Lower leg skin (tissue), 4 donors: ENCODE data around the gene RNF25. TPM values are rescaled to one million over a fixed set of nuclear protein-coding genes. Genes with fewer than 3 reads are reported as not detected.

Experiments used
- DNase-seq, 2 donors: peaks; one replicate each; pipeline ENCODE4 v3.0.0-alpha.2; 2019; ENCODE audit warnings: low spot score in 2 of 2
- H3K4me3 ChIP-seq: fragments of 200-600 bp; sonication (generic); 2 replicates; pipeline ENCODE4 v1.5.1; 2017; ENCODE audit warnings: mild to moderate bottlenecking, low read depth; ENCODE audit not compliant: poor library complexity, severe bottlenecking
- CTCF ChIP-seq, 3 donors: fragments of 450-650 bp; IDR thresholded peaks; one replicate each; pipeline ENCODE4 v1.5.1; 2016; ENCODE audit warnings: antibody characterized with exemption in 3 of 3, mild to moderate bottlenecking in 3 of 3, moderate library complexity in 2 of 3
- POLR2A ChIP-seq, 2 donors: fragments of 450-650 bp; IDR thresholded peaks; one replicate each; pipeline ENCODE4 v1.6.1; 2016 to 2017; ENCODE audit warnings: antibody characterized with exemption in 2 of 2, mild to moderate bottlenecking in 1 of 2, moderate library complexity in 1 of 2
- WGBS, 2 donors: methylation state at CpG; one replicate each; pipeline ENCODE4 v1.1.5; 2018; 5-methylcytosine and 5-hydroxymethylcytosine counted together
- intact Hi-C: fragments of 100-400 bp; cut with DNase I; formaldehyde crosslinking; loops from one replicate; pipeline ENCODE4 v1.15.0; 2023; ENCODE audit warnings: low total_unique reads
- total RNA-seq, 4 donors: library from RNA; depleted of rRNA; stranded (reverse); fragments of >200 nt; gene quantifications; one replicate each; pipeline ENCODE4 v1.1.0, GENCODE V29; 2016

The RNF25 gene
- total RNA-seq, 4 donors from 2014 or later = 21.2 to 38.2 (median 21.7) TPM

- DNase-seq = no peak
- intact Hi-C loops = loop anchor here (10.0 kb wide), 1 partner anchor 1818 kb away; no protein-coding TSS in a partner anchor
- no peak for TF ChIP-seq CTCF (IDR thresholded peaks at IDR 0.05)
- no peak for TF ChIP-seq POLR2A (IDR thresholded peaks at IDR 0.05)
- no peak overlapping the region for H3K4me3 ChIP-seq
- WGBS, 2 donors = 64 to 73% methylated on average over 7 of the region's 7 CpGs
Observed at GRCh38 chr2:218622606-218623365, 49.0 kb downstream of the RNF25 start.

- intact Hi-C loops = loop anchor here (10.0 kb wide), 1 partner anchor 1816 kb away; no protein-coding TSS in a partner anchor
- H3K4me3 ChIP-seq = no peak overlapping the region
- TF ChIP-seq CTCF (IDR thresholded peaks at IDR 0.05) (no peak), POLR2A (IDR thresholded peaks at IDR 0.05) (no peak)
- DNase-seq = no peak
- WGBS, 2 donors = 72 to 82% methylated on average over 7 of the region's 7 CpGs
Observed at GRCh38 chr2:218621007-218621406, 50.8 kb downstream of the RNF25 start.

- no peak for DNase-seq
- WGBS, 2 donors = 92 to 94% methylated on average over 9 of the region's 9 CpGs
- no peak for TF ChIP-seq POLR2A (IDR thresholded peaks at IDR 0.05)
- no peak for TF ChIP-seq CTCF (IDR thresholded peaks at IDR 0.05)
- no peak overlapping the region for H3K4me3 ChIP-seq
- intact Hi-C loops = no loop called here
Observed at GRCh38 chr2:218618102-218618860, 53.5 kb downstream of the RNF25 start.

- no peak for DNase-seq
- H3K4me3 ChIP-seq = no peak overlapping the region
- no peak for TF ChIP-seq POLR2A (IDR thresholded peaks at IDR 0.05)
- TF ChIP-seq CTCF (IDR thresholded peaks at IDR 0.05) = no peak
- 76 to 82% methylated on average over 6 of the region's 6 CpGs for WGBS, 2 donors
- intact Hi-C loops = no loop called here
Observed at GRCh38 chr2:218615868-218616315, 55.9 kb downstream of the RNF25 start.

Other genes with a start within 250 kb of the RNF25 start
- gene USP37, start 103.7 kb downstream of the RNF25 start, total RNA-seq = 10 to 100 TPM; 10.5 to 12.0 (median 11.4) TPM
- gene CNOT9, start 103.2 kb downstream of the RNF25 start, total RNA-seq = 10 to 100 TPM; 30.1 to 39.1 (median 34.5) TPM
- 1 to 10 TPM in 1 of 4 donors, under 1 TPM in 3; 0.34 to 2.7 (median 0.59) TPM for gene PLCD4, start 64.1 kb downstream of the RNF25 start, total RNA-seq
- 10 to 100 TPM; 15.2 to 31.1 (median 20.1) TPM for gene ZNF142, start 12.4 kb downstream of the RNF25 start, total RNA-seq
- 10 to 100 TPM; 19.1 to 45.0 (median 31.5) TPM for gene BCS1L, start 12.3 kb downstream of the RNF25 start, total RNA-seq
- 10 to 100 TPM in 2 of 4 donors, 1 to 10 TPM in 2; 7.4 to 21.1 (median 12.3) TPM for gene STK36, start 84 bp upstream of the RNF25 start, total RNA-seq
- 10 to 100 TPM in 3 of 4 donors, 1 to 10 TPM in 1; 4.4 to 19.4 (median 17.4) TPM for gene TTLL4, start 38.8 kb upstream of the RNF25 start, total RNA-seq
- gene CYP27A1, start 110.1 kb upstream of the RNF25 start, total RNA-seq = 10 to 100 TPM; 12.9 to 35.2 (median 21.8) TPM
- under 1 TPM in 1 of 4 donors, not detected in 3; 0.32 TPM for gene PRKAG3, start 159.8 kb upstream of the RNF25 start, total RNA-seq
- 1 to 10 TPM; 1.3 to 5.5 (median 3.7) TPM for gene WNT6, start 187.8 kb upstream of the RNF25 start, total RNA-seq
- gene WNT10A, start 208.8 kb upstream of the RNF25 start, total RNA-seq = 10 to 100 TPM; 10.0 to 16.5 (median 15.2) TPM